Transverse colon (tissue), 4 donors: Measurements from ENCODE around the gene NOTCH1. TPM values are rescaled to one million over a fixed set of nuclear protein-coding genes. Genes with fewer than 3 reads are reported as not detected.

Experiments used
- DNase-seq: peaks from one replicate; pipeline ENCODE4 v3.0.0-alpha.2; 2019
- H3K27ac ChIP-seq, 4 donors: fragments of 200-600 bp; sonication (generic); 2 replicates each; pipeline ENCODE4 v1.5.1; 2016 to 2018; ENCODE audit warnings: inconsistent platforms in 4 of 4
- H3K27me3 ChIP-seq: fragments of 200-600 bp; sonication (generic); 2 replicates; pipeline ENCODE4 v1.5.1; 2017; ENCODE audit warnings: inconsistent platforms
- H3K36me3 ChIP-seq, 4 donors: fragments of 200-600 bp; sonication (generic); 2 replicates each; pipeline ENCODE4 v1.5.1; 2017 to 2019; ENCODE audit warnings: inconsistent platforms in 4 of 4
- H3K4me1 ChIP-seq, 4 donors: fragments of 200-600 bp; sonication (generic); 2 replicates each; pipeline ENCODE4 v1.5.1; 2017 to 2020; ENCODE audit warnings: inconsistent platforms in 4 of 4
- H3K4me3 ChIP-seq, 4 donors: fragments of 200-600 bp; sonication (generic); 1 replicate in 1 of 4; 2 replicates in 3 of 4; pipeline versions ENCODE4 v1.5.1 to v1.6.1; 2017 to 2019; ENCODE audit warnings: inconsistent platforms in 4 of 4
- H3K9me3 ChIP-seq, 2 donors: fragments of 200-600 bp; sonication (generic); 2 replicates each; pipeline ENCODE4 v1.5.1; 2017 to 2019; ENCODE audit warnings: inconsistent platforms in 2 of 2
- CTCF ChIP-seq, 5 experiments: fragments of 200-600 bp in 3 of 5; fragments of 450-650 bp in 2 of 5; sonication (generic) in 3 of 5; IDR thresholded peaks; 1 replicate in 2 of 5; 2 replicates in 3 of 5; pipeline ENCODE4 v1.5.1; 2016 to 2017; ENCODE audit warnings: antibody characterized with exemption in 5 of 5, inconsistent platforms in 3 of 5, mild to moderate bottlenecking in 2 of 5, moderate library complexity in 1 of 5
- EP300 ChIP-seq: sonication (generic); formaldehyde crosslinking; IDR thresholded peaks from one replicate; pipeline ENCODE4 v1.6.1; 2017; ENCODE audit warnings: antibody characterized with exemption, low read depth
- POLR2A ChIP-seq: fragments of 450-650 bp; IDR thresholded peaks from one replicate; pipeline ENCODE4 v1.6.1; 2016; ENCODE audit warnings: antibody characterized with exemption, mild to moderate bottlenecking, moderate library complexity
- POLR2AphosphoS5 ChIP-seq, 3 donors: sonication (generic); formaldehyde crosslinking; IDR thresholded peaks; one replicate each; pipeline ENCODE4 v1.6.1; 2016; ENCODE audit warnings: antibody characterized with exemption in 3 of 3
- WGBS, 2 donors: methylation state at CpG; one replicate each; pipeline ENCODE4 v1.1.5; 2018; ENCODE audit warnings: low coverage in 1 of 2; 5-methylcytosine and 5-hydroxymethylcytosine counted together
- in situ Hi-C, 4 donors: fragments of 200-750 bp; cut with MboI; loops; one replicate each; pipeline versions ENCODE4 v1.15.0 to v1.15.1; 2017; ENCODE audit warnings: low sequenced_read_pairs in 3 of 4, low pct_ligation_motif_present in 1 of 4, low pct_unique_long_range_greater_than_20kb in 1 of 4
- intact Hi-C: fragments of 100-400 bp; cut with DNase I; formaldehyde crosslinking; loops from one replicate; pipeline ENCODE4 v1.15.1; 2023; ENCODE audit warnings: low total_unique reads
- total RNA-seq, 4 donors: library from RNA; depleted of rRNA; stranded (reverse); fragments of >200 nt; gene quantifications; one replicate each; pipeline ENCODE4 v1.1.0, GENCODE V29; 2016

Gene NOTCH1
- total RNA-seq, 4 donors from 2014 or later: 48.2 to 154 (median 98.2) TPM

DNA sequence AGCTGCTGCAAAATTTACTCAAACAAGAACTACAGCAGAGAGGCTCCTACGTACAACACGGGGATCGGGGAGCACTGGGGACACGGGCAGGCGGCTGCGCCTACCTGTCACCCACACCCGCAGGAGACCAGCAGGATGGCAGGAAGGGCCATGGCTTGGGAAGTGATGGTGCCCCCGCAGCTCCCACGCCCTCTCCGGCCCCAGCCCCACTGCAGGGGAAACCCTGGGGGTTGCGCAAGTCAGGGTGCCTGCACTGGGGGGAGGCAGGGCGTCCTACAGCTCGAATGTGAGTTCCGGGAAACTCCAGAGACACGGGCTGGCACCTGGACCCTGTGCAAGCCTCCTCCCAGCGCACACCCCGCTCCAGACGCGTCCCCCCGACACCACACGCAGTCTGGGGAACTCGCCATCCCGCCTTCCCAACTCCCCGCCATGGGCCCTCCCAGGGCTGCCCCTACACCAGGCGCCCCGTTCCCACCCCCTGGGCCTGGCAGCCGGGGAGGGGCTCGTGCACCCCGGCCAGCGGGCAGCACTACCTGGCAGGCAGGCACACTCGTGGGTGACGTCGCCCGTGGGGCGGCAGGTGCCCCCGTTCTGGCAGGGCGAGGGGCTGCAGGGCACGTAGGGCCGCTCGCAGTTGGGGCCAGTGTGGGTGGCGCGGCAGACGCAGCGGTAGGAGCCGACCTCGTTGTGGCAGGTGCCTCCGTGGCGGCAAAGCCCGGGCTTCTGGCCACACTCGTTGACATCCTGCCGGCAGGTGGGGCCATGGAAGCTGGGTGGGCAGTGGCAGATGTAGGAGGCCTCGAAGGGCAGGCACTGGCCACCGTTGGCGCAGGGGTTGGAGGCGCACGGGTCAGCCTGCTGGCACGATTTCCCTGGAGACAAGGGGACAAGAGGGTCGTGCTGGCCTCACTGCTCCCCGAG is 23.3 kb downstream of the NOTCH1 start:
- Histone ChIP-seq H3K4me3 (no peak overlapping the region), H3K9me3 (no peaks in the 10 kb centered on the region), H3K27ac (peak overlapping the region; percentile 82 to 93 (median 86)), H3K4me1 (peaks cover 55 to 87% (median 84%) of the 10 kb centered on the region in 4 donors), H3K27me3 (no peaks in the 10 kb centered on the region), H3K36me3 (peaks cover 0 to 7% (median 2%) of the 10 kb centered on the region in 4 donors)
- intact Hi-C loops (no loop called here), in situ Hi-C loops (no loop called here)
- peak; percentile 49 for DNase-seq
- WGBS, 2 donors: 56% methylated on average over 51 of the region's 59 CpGs; no CpG with 5 or more reads in 1 of the 2 donors
- TF ChIP-seq CTCF (IDR thresholded peaks at IDR 0.05): no peak
- TF ChIP-seq POLR2AphosphoS5 (IDR thresholded peaks at IDR 0.05): no peak
- TF ChIP-seq POLR2A: no peak
- TF ChIP-seq EP300: no peak

DNA sequence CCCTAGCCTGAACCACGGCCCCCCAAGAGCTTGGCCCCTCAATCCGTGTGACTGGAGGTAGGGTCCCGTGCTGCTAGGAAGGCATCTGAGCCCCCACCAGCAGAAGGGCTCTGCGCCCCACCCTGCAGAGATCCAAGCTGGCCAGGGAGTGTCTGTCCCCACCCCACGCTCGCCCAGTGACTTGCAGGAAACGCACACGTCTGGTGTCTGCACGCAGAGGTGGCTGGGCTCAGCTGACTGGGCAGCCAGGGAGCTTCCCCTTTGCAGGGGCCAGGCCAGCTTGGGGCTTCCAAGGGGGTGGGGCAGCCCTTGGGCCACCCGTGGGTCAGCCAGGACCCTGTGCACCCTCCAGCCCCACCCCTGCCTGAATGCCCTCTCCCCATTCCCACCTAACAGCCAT is 24.3 kb downstream of the NOTCH1 start:
- Histone ChIP-seq H3K36me3 (peaks cover 0 to 10% (median 4%) of the 10 kb centered on the region in 4 donors), H3K4me1 (peaks cover 45 to 77% (median 73%) of the 10 kb centered on the region in 4 donors), H3K9me3 (no peaks in the 10 kb centered on the region), H3K27me3 (no peaks in the 10 kb centered on the region), H3K27ac (peak overlapping the region; percentile 82 to 93 (median 86)), H3K4me3 (no peak overlapping the region)
- 49% methylated on average over 10 of the region's 10 CpGs; no CpG with 5 or more reads in 1 of the 2 donors for WGBS, 2 donors
- peak; percentile 43 for TF ChIP-seq POLR2A
- TF ChIP-seq CTCF (IDR thresholded peaks at IDR 0.05): no peak
- no peak for TF ChIP-seq EP300
- TF ChIP-seq POLR2AphosphoS5 (IDR thresholded peaks at IDR 0.05): peak; percentile 56 to 64 (median 59)
- peak; percentile 86 for DNase-seq
- intact Hi-C loops (no loop called here), in situ Hi-C loops (no loop called here)

DNA sequence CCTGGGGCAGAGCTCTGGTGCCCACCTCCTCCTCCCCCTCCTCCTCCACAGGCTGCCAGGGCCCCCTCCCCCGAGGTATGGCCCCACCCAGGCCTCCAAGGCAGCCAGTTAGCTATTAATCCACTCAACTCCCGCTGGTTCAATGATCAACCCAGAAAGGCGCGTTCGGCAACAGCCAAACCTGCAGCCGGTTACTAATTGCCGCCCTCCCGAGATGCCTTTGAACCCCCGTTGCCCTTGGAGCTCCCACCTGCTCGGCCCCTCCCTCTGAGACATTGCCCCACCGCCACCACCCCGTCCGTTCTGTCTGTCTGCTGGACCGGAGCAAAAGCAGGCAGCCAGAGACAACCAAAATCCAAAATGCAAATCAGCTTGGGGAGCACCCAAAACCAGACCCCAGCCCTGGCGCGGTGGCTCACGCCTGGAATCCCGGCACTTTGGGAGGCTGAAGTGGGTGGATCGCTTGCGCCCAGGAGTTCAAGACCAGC is 25.8 kb downstream of the NOTCH1 start:
- no peak for TF ChIP-seq POLR2A
- TF ChIP-seq EP300: peak; percentile 20
- no peak for TF ChIP-seq CTCF (IDR thresholded peaks at IDR 0.05)
- TF ChIP-seq POLR2AphosphoS5 (IDR thresholded peaks at IDR 0.05): no peak
- intact Hi-C loops: no loop called here
- no peaks in the 10 kb centered on the region for H3K9me3 ChIP-seq
- WGBS, 2 donors: 51% methylated on average over 20 of the region's 20 CpGs; no CpG with 5 or more reads in 1 of the 2 donors
- H3K27me3 ChIP-seq: no peaks in the 10 kb centered on the region
- in situ Hi-C loops: no loop called here
- peaks cover 0 to 19% (median 4%) of the 10 kb centered on the region in 4 donors for H3K36me3 ChIP-seq
- peak overlapping the region; percentile 82 to 93 (median 86) for H3K27ac ChIP-seq
- peaks cover 33 to 62% (median 59%) of the 10 kb centered on the region in 4 donors for H3K4me1 ChIP-seq
- DNase-seq: peak; percentile 88
- no peak overlapping the region for H3K4me3 ChIP-seq

GRCh38 chr9:136519263-136520052 is 26.4 kb downstream of the NOTCH1 start:
- intact Hi-C loops (no loop called here), in situ Hi-C loops (no loop called here)
- no peak for TF ChIP-seq EP300
- TF ChIP-seq POLR2A: no peak
- no peak for TF ChIP-seq POLR2AphosphoS5 (IDR thresholded peaks at IDR 0.05)
- no peak for TF ChIP-seq CTCF (IDR thresholded peaks at IDR 0.05)
- no peak overlapping the region for H3K4me3 ChIP-seq
- 65% methylated on average over 30 of the region's 32 CpGs; no CpG with 5 or more reads in 1 of the 2 donors for WGBS, 2 donors
- peaks cover 0 to 22% (median 8%) of the 10 kb centered on the region in 4 donors for H3K36me3 ChIP-seq
- no peaks in the 10 kb centered on the region for H3K9me3 ChIP-seq
- H3K4me1 ChIP-seq: peaks cover 33 to 57% (median 54%) of the 10 kb centered on the region in 4 donors
- DNase-seq: no peak
- no peaks in the 10 kb centered on the region for H3K27me3 ChIP-seq
- H3K27ac ChIP-seq: peak overlapping the region; percentile 82 to 93 (median 86)
